ENCODE measurements around the gene MYOF. TPM values are rescaled to one million over a fixed set of nuclear protein-coding genes. Genes with fewer than 3 reads are reported as not detected.
A peak's percentile ranks its signal among the peaks of the same experiment; 100 is the strongest.

Gene MYOF
- total and polyA plus RNA-seq, 4 donors: 23.4 to 194 (median 82.2) TPM

DNA sequence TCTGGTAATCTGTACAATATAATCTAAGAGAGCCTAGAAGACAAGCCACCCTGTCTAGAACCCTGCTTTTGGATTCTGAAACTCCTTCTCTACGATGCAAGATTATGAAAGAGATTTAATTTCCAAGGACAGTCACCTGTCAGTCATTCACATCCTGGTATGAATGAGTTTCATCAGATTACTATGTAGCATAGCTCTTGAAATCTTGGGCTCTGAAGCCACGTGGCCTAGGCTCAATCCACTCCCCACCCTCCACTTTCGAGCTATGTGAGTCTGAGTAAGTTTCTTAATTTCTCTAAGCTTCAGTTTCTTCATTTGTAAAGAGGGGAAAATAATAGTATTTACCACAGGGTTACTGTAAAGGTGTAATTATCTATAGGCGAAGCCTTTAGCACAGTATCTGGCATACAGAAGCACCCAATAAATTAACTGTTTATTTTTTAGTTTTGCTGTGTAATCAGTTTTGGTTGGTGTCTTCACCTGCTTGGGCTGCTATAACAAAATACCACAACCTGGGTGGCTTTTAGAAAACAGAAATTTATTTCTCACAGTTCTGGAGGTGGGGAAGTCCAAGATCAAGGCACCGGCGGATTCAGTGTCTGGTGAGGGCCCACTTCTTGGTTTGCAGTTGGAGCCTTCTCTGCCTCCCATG lies 71.3 kb downstream of the MYOF start:
- Histone ChIP-seq H3K4me3 (no peak overlapping the region), H3K4me1 (ENCODE audit: control insufficient read depth in 5 of 5, insufficient read depth in 5 of 5, low read length in 5 of 5) (peaks cover 0 to 2% (median 0%) of the 10 kb centered on the region in 5 donors), H3K9me3 (ENCODE audit: control insufficient read depth in 4 of 4, insufficient read depth in 3 of 4, low read length in 3 of 4) (no peaks in the 10 kb centered on the region), H3K27me3 (ENCODE audit: control insufficient read depth in 3 of 3, insufficient read depth in 3 of 3, low read length in 2 of 3) (no peaks in the 10 kb centered on the region), H3K27ac (ENCODE audit: low read depth in 1 of 2, low read length in 1 of 2) (no peak overlapping the region), H3K9ac (ENCODE audit: insufficient read depth in 1 of 2, low read length in 2 of 2) (no peak overlapping the region), H3K36me3 (ENCODE audit: control insufficient read depth in 4 of 4, insufficient read depth in 4 of 4, low read length in 4 of 4) (peaks cover 0 to 8% (median 7%) of the 10 kb centered on the region in 4 donors)
- 90 to 94% methylated on average over 6 of the region's 6 CpGs for WGBS, 2 donors
- TF ChIP-seq, protein P1, sequence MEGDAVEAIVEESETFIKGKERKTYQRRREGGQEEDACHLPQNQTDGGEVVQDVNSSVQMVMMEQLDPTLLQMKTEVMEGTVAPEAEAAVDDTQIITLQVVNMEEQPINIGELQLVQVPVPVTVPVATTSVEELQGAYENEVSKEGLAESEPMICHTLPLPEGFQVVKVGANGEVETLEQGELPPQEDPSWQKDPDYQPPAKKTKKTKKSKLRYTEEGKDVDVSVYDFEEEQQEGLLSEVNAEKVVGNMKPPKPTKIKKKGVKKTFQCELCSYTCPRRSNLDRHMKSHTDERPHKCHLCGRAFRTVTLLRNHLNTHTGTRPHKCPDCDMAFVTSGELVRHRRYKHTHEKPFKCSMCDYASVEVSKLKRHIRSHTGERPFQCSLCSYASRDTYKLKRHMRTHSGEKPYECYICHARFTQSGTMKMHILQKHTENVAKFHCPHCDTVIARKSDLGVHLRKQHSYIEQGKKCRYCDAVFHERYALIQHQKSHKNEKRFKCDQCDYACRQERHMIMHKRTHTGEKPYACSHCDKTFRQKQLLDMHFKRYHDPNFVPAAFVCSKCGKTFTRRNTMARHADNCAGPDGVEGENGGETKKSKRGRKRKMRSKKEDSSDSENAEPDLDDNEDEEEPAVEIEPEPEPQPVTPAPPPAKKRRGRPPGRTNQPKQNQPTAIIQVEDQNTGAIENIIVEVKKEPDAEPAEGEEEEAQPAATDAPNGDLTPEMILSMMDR (IDR thresholded peaks at IDR 0.05; ENCODE audit: control extremely low read depth, extremely low read depth): no peak
- no peak for DNase-seq
- no peak for ATAC-seq (ENCODE audit: insufficient read depth, low FRiP score)

DNA sequence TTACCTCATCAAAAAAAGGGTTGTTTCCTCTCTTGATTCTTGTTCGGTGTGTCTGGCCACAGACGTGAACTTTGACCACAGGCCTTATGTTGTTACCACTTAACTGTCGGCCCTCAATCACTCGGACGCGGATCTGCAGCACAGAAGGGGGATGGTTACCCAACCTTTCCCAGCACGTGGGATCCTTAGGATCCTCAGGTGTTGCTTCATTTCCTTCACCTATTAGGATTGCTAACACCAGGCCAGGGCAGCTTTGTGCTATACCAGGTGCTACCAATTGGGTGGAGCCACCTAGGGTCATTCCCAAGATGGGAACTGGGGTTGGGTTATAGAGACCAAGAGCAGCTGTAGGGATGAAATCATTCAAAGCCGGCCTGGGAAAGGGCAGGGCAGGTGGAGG lies 73.4 kb downstream of the MYOF start:
- Histone ChIP-seq H3K9ac (ENCODE audit: insufficient read depth in 1 of 2, low read length in 2 of 2) (no peak overlapping the region), H3K9me3 (ENCODE audit: control insufficient read depth in 4 of 4, insufficient read depth in 3 of 4, low read length in 3 of 4) (no peaks in the 10 kb centered on the region), H3K4me3 (no peak overlapping the region), H3K27ac (ENCODE audit: low read depth in 1 of 2, low read length in 1 of 2) (peak overlapping the region in 1 of 2 donors; percentile 9), H3K36me3 (ENCODE audit: control insufficient read depth in 4 of 4, insufficient read depth in 4 of 4, low read length in 4 of 4) (peaks cover 0 to 10% (median 8%) of the 10 kb centered on the region in 4 donors), H3K27me3 (ENCODE audit: control insufficient read depth in 3 of 3, insufficient read depth in 3 of 3, low read length in 2 of 3) (no peaks in the 10 kb centered on the region), H3K4me1 (ENCODE audit: control insufficient read depth in 5 of 5, insufficient read depth in 5 of 5, low read length in 5 of 5) (peaks cover 0 to 2% (median 0%) of the 10 kb centered on the region in 5 donors)
- ATAC-seq (ENCODE audit: insufficient read depth, low FRiP score) (no peak), DNase-seq (no peak)
- TF ChIP-seq, protein P1 (IDR thresholded peaks at IDR 0.05; ENCODE audit: control extremely low read depth, extremely low read depth): no peak
- 71 to 77% methylated on average over 8 of the region's 8 CpGs for WGBS, 2 donors

DNA sequence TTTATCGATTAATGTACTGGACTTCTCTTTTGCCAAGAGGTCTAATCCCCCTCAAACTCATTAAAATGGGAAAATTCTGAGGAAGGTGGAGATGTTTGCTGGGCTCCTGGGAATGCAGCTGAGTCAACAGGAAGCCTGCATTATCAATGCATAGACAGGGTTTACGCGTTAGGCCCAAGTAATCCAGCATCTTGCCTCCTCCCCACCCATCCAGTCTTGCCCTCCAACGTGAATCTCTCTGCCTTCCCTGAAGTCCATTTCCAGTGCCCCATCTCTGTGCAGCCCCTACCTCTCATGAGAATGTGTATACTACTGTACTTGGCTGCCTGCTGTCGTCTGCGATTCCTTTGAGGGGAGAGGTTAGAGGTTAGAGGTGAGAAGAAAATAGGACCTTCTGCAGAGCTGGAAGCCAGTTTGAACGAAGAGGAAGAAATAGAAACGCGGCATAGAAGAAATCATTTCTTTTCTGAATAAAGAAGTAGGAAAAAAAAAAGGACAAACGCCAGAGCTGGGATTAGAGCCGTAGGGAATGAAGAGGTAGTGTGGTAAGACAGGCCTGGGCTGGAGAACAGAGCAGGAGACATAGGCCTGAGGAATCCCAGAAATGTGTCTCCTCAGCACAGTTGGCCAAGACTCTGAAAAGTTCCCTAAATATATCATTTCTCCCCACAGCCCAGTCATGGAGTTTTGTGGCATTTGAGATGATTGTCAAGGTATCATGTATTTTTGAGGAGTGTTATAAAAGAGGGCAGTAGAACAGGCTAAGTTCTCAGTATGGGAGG lies 75.6 kb downstream of the MYOF start:
- no peak overlapping the region for H3K27ac ChIP-seq (ENCODE audit: low read depth in 1 of 2, low read length in 1 of 2)
- ATAC-seq (ENCODE audit: insufficient read depth, low FRiP score): no peak
- peaks cover 1 to 23% (median 14%) of the 10 kb centered on the region in 4 donors for H3K36me3 ChIP-seq (ENCODE audit: control insufficient read depth in 4 of 4, insufficient read depth in 4 of 4, low read length in 4 of 4)
- no peaks in the 10 kb centered on the region for H3K27me3 ChIP-seq (ENCODE audit: control insufficient read depth in 3 of 3, insufficient read depth in 3 of 3, low read length in 2 of 3)
- no peak for DNase-seq
- no peaks in the 10 kb centered on the region for H3K9me3 ChIP-seq (ENCODE audit: control insufficient read depth in 4 of 4, insufficient read depth in 3 of 4, low read length in 3 of 4)
- H3K4me3 ChIP-seq: no peak overlapping the region
- TF ChIP-seq, protein P1 (IDR thresholded peaks at IDR 0.05; ENCODE audit: control extremely low read depth, extremely low read depth): no peak
- WGBS, 2 donors: 77 to 78% methylated on average over 11 of the region's 11 CpGs
- H3K9ac ChIP-seq (ENCODE audit: insufficient read depth in 1 of 2, low read length in 2 of 2): no peak overlapping the region
- peaks cover 0 to 8% (median 2%) of the 10 kb centered on the region in 5 donors for H3K4me1 ChIP-seq (ENCODE audit: control insufficient read depth in 5 of 5, insufficient read depth in 5 of 5, low read length in 5 of 5)
